Activated naive CD4-positive, alpha-beta T cell treated with anti-CD3 and anti-CD28 coated beads, Interleukin-2, amount 50 U/mL, for 72 hours (primary cell): ENCODE measurements around the gene CC2D1B. TPM values are rescaled to one million over a fixed set of nuclear protein-coding genes. Genes with fewer than 3 reads are reported as not detected.

Experiments used
- ATAC-seq, 2 donors: fragments of 150-1000 bp; cut with Tn5 transposase; 2 replicates each; pipeline ENCODE4 v1.10.0; 2021; ENCODE audit warnings: mild to moderate bottlenecking in 2 of 2, moderate library complexity in 2 of 2
- DNase-seq, 2 donors: peaks; one replicate each; pipeline ENCODE4 v3.0.0; 2021 to 2022; ENCODE audit warnings: low spot score in 2 of 2
- H3K27ac Mint-ChIP-seq, 2 donors: one replicate each; pipeline ENCODE4 v1.8.0; 2022; ENCODE audit warnings: mild to moderate bottlenecking in 2 of 2, mixed read lengths in 2 of 2
- H3K36me3 Mint-ChIP-seq, 2 donors: one replicate each; pipeline ENCODE4 v1.8.0; 2022; ENCODE audit warnings: mixed read lengths in 2 of 2
- H3K9me3 Mint-ChIP-seq, 2 donors: one replicate each; pipeline ENCODE4 v1.8.0; 2022; ENCODE audit warnings: mixed read lengths in 2 of 2
- total RNA-seq, 2 donors: library from RNA; stranded (reverse); gene quantifications; one replicate each; pipeline ENCODE4 v1.2.3, GENCODE V29; 2022

The CC2D1B gene
- total RNA-seq, 2 donors from 2014 or later = 25.9 to 30.2 TPM

DNA sequence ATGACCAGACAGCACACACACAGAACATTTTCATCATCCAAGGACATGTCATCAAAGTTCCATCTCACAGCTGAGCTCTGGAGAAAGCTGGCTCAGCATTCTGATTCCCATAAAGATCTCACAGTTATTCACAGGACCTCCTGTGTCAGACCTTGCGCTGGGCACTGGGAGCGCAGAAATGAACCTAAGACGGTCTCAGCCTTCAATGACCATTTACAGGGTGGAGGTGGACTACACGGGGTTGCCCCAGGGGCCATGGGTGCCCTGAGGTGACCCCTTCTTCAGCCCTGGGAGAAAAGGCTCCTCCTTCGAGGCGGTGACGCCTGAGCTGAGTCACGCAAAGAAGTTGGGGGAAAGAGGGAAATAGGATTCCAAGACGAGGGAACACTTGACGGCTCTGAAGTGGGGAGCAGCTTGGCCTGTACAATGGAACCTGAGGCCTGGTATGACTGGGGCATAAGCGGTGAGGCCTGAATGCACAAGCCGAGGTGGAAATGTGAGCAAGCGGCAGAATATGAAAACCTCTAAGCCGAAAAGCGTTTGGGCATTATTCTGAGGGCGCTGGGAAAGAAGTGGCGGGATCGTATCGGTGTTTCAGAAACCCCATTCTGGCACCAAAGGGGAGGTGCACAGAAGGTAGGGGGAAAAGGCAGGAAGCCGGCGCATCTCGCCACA, 797 bp downstream of the CC2D1B start:
- no peaks in the 10 kb centered on the region for H3K9me3 Mint-ChIP-seq
- peak in 1 of 2 donors; percentile 68 for DNase-seq
- H3K27ac Mint-ChIP-seq = peak overlapping the region; percentile 95 to 98
- H3K36me3 Mint-ChIP-seq = peaks cover 7% of the 10 kb centered on the region in 2 donors
- ATAC-seq = peak in 1 of 2 donors; percentile 2

DNA sequence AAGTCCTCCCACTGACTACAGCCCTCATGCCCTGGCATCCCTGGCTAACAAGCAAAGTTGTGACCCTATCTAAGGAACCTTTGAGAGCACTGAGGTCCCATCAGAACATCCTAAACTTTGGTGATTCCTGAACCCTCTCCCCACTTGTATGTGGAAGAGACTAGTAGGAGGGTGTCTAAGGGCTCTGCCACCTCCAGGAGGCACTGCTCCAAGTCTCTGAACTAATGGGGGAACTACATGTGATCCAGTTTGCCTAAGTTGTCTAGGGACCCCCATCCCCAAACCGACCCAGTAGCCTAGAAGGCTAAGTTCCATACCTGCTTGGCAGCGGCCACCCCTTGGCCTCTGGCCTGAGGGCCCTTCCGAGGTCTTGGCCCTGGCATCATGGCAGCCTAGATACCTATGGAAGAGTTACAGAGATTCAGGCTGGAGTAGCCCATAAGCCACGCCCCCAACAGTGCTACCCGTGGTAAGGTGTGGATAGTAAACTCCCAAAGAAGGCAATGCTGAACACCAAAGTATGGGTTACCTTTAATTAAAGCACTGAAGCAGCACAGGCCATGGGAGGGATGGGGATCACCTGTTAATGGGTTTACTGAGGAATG, 1.7 kb downstream of the CC2D1B start:
- no peaks in the 10 kb centered on the region for H3K9me3 Mint-ChIP-seq
- peaks cover 7% of the 10 kb centered on the region in 2 donors for H3K36me3 Mint-ChIP-seq

GRCh38 chr1:52360595-52360968, 5.4 kb downstream of the CC2D1B start:
- H3K36me3 Mint-ChIP-seq = peaks cover 13 to 15% of the 10 kb centered on the region in 2 donors
- DNase-seq (no peak), ATAC-seq (no peak)
- no peaks in the 10 kb centered on the region for H3K9me3 Mint-ChIP-seq
- no peak overlapping the region for H3K27ac Mint-ChIP-seq

More for the DNA sequence above, 1.7 kb downstream of the CC2D1B start:
- peak overlapping the region; percentile 65 to 95 for H3K27ac Mint-ChIP-seq
- DNase-seq (peak in 1 of 2 donors; percentile 15), ATAC-seq (no peak)

DNA sequence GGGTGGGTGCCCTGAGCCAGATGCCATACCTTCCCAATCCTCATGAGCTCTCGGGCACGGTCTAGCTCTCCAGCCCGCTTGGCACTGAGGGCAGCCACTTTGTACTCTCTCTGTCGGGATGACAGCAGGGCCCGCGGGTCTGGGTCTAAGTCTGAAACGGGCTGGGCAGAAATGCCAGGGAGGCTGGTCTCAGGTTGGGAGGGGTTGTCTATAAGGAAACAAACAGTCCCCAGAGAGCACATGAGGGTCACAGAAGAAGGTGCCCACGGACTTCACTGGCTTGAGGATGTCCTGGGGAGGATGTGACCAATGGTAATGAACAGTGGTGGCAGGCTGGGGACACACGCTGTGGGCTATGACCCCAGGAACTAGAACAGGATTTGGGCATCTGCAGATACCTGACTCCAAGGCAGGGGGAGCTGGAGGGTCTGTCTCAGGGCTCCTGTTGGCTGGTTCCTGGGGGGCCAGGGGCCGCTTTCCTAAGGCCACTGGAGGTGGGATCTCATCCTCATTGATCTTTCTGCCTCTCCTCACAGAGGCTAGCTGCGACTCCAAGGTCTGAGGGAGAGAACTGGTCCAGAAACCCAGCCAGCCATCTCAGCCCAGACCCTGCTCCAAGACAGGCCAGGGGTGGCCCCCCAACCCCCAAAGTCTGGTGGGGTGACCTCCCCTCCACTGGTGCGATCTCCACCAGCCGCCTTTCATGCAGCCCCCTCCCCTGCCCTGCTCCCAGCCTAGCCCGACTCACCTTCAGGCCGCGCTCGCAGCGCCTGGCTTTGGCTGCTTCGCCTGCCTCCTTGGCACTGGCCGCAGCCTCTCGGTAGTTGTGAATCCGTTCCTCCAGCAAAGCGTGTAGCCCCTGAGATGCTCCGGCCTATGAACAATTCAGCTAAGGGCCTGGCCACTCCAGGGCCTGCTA, 6.1 kb downstream of the CC2D1B start:
- Mint-ChIP-seq H3K27ac (peak overlapping the region in 1 of 2 donors; percentile 50), H3K36me3 (peaks cover 7 to 9% of the 10 kb centered on the region in 2 donors), H3K9me3 (no peaks in the 10 kb centered on the region)
- ATAC-seq = no peak
- DNase-seq = no peak

- H3K27ac Mint-ChIP-seq = peak overlapping the region in 1 of 2 donors; percentile 83
- ATAC-seq (no peak), DNase-seq (no peak)
- H3K9me3 Mint-ChIP-seq = no peaks in the 10 kb centered on the region
- H3K36me3 Mint-ChIP-seq = peaks cover 7 to 9% of the 10 kb centered on the region in 2 donors
Observed at GRCh38 chr1:52358851-52359497, 7.0 kb downstream of the CC2D1B start.

DNA sequence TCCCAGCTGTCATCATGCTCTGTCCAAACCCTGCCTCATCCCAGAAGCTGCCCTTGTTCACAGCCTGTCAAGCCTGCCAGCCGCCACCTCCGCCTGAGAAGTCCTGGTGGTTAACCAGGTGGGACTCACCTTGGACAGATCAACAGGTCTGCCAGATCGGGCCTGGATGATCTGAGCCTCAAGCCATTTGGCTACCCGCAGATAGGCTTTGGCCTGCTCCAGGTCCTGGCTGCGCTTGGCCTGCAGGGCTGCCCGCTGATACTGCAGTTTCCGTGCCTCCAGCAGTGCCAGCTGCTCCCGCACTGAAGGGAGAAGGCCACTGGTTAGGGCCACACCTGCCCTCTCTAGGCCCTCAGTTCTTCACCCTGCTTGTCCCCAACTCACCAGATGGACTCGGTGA, 8.6 kb downstream of the CC2D1B start:
- DNase-seq (no peak), ATAC-seq (no peak)
- Mint-ChIP-seq H3K9me3 (no peaks in the 10 kb centered on the region), H3K27ac (peak overlapping the region; percentile 17 to 45), H3K36me3 (peaks cover 7 to 15% of the 10 kb centered on the region in 2 donors)

DNA sequence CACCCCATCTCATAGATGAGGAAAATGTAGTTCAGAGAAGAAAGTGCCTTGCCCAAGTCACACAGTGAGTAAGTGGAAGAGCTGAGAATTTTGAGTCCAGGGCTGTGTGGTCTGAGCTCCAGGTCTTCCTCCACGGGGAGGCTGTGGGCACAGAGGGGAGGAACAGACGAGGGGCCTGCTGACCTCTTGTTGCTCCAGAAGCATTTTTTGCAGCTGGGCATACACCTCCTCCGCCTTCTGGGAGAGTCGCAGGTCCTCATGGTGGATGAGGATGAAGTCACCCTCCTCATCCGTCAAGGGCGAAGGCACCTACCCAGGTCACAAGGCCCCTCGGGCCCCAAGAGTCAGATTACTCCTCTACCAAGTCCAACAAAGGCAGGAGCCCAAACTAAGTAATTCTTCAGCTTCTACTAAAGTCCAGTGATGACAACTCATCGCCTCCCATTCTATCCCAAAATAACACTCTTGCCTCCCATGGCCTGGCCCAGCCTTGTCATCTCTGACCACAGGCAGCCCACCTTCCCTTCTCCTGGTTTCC, 9.1 kb downstream of the CC2D1B start:
- H3K36me3 Mint-ChIP-seq = peaks cover 7 to 15% of the 10 kb centered on the region in 2 donors
- peak overlapping the region; percentile 17 to 45 for H3K27ac Mint-ChIP-seq
- DNase-seq (no peak), ATAC-seq (no peak)
- H3K9me3 Mint-ChIP-seq = no peaks in the 10 kb centered on the region

GRCh38 chr1:52355847-52356505, 10.0 kb downstream of the CC2D1B start:
- Mint-ChIP-seq H3K9me3 (no peaks in the 10 kb centered on the region), H3K27ac (peak overlapping the region in 1 of 2 donors; percentile 17), H3K36me3 (peaks cover 7 to 15% of the 10 kb centered on the region in 2 donors)
- DNase-seq (no peak), ATAC-seq (no peak)

DNA sequence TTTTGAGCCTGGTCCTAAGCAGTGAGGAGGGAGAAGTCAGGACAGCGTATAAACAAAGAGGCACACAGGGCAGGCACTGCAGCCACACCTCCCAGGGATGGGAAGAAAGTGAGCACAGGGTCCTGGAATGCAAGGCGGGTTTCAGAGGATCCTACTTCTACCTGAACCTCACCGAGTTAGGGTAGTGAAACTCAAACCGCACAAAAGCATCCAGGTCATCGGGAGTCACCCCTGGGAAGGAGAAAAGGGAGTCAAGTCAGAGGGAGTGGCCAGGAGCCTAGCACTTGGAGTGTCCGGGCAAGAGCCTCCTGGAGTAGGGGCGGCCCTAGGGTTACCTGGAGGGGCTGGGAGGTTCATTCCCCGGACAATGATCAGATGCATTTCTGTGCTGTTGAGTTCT, 10.6 kb downstream of the CC2D1B start:
- H3K27ac Mint-ChIP-seq = peak overlapping the region in 1 of 2 donors; percentile 90
- peaks cover 7 to 15% of the 10 kb centered on the region in 2 donors for H3K36me3 Mint-ChIP-seq
- ATAC-seq = no peak
- H3K9me3 Mint-ChIP-seq = no peaks in the 10 kb centered on the region
- DNase-seq = no peak

DNA sequence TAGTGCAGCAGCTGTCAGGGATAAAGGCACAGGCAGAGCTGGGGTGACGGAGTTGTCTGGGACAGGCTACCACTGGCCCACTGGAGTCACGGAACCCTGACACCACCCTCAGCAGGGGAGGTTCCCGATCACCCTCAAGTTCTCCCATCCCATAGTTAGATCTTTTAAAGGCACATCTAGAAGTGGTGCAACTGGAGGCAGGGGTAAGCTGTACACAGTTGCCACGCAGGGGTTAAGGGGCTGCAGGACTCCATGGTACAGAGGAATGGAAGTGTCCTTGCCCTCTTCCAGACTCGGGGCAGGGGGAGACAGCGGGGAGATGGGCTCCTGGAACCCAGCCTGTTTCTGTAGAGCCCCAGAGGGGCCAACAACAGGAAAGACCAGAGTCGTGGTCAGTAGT, 13.3 kb downstream of the CC2D1B start:
- Mint-ChIP-seq H3K9me3 (no peaks in the 10 kb centered on the region), H3K27ac (peak overlapping the region in 1 of 2 donors; percentile 44), H3K36me3 (peaks cover 6 to 7% of the 10 kb centered on the region in 2 donors)
- ATAC-seq (no peak), DNase-seq (no peak)

DNA sequence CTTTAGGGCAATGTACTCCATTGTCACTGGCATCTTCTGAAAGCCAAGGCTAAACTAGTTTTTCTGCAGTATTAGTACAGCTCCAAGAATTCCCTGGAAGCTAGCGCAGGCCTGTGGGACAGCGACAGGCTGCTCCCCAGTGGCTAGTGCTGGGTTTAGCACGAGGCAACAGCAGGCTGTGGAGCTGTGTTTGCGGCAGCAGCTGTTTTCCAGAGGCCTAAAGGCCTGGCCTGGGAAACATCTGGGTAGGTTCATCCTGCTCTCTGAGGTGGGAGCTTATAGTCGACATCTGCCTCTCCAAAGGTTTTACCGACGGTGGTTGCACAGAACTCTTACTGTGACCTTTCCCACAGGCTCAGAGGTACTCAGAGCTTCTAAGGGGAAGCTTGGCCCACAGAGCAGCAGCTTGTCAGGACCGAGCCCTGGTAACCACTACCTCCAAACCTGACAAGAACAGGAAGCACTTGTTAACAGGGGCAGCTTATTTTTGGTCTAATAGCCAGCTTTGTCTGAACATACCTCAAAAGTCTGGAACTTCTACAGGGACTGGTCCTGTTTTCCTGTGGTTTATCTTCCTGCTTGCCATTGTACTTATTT, 17.2 kb downstream of the CC2D1B start:
- ATAC-seq = no peak
- DNase-seq = no peak
- Mint-ChIP-seq H3K9me3 (no peaks in the 10 kb centered on the region), H3K27ac (peak overlapping the region in 1 of 2 donors; percentile 69), H3K36me3 (peaks cover 0 to 7% of the 10 kb centered on the region in 2 donors)

DNA sequence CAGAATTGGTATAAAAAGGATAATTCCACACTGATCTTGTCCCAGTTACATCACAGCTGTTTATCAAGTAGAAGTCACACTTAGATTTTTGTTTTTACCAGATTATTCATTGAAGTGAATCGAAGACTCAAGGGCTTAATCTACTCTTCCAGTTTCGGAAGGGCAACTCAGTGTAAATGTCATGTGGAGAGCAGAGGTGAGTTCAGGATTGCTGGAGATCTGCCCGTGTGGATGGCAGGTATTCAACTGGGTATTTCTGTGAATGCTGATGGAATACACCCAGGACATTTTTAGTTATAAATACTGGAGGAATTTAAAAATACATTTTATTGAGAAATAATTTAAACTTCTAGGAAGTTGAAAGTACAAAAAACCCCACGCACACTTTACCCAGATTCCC, 19.4 kb downstream of the CC2D1B start:
- Mint-ChIP-seq H3K27ac (no peak overlapping the region), H3K9me3 (no peaks in the 10 kb centered on the region), H3K36me3 (no peaks in the 10 kb centered on the region)
- ATAC-seq (no peak), DNase-seq (no peak)

- H3K27ac Mint-ChIP-seq = peak overlapping the region; percentile 34 to 53
- ATAC-seq (no peak), DNase-seq (no peak)
Observed at GRCh38 chr1:52345252-52345651, 20.8 kb downstream of the CC2D1B start.

DNA sequence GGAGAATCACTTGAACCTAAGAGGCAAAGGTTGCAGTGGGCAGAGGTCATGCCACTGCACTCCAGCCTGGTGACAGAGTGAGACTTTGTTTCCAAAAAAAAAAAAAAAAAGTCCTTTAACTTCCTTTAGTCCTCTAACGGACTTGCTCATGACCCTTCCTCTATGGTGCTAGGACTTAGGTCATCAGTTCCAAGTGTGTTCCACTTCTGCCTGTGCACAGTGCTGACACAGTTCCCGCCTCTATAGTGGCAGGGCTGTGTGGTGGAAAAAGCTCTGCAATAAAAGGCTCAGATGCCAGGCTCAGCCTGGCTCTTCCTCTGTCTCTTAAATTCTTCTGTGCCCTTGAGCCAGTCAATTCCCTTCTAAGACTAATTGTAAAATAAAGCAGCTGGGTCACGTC, 22.0 kb downstream of the CC2D1B start:
- H3K9me3 Mint-ChIP-seq = no peaks in the 10 kb centered on the region
- no peak for ATAC-seq
- H3K27ac Mint-ChIP-seq = no peak overlapping the region
- DNase-seq = no peak
- no peaks in the 10 kb centered on the region for H3K36me3 Mint-ChIP-seq

More at GRCh38 chr1:52345252-52345651, 20.8 kb downstream of the CC2D1B start:
- Mint-ChIP-seq H3K9me3 (no peaks in the 10 kb centered on the region), H3K36me3 (no peaks in the 10 kb centered on the region)

DNA sequence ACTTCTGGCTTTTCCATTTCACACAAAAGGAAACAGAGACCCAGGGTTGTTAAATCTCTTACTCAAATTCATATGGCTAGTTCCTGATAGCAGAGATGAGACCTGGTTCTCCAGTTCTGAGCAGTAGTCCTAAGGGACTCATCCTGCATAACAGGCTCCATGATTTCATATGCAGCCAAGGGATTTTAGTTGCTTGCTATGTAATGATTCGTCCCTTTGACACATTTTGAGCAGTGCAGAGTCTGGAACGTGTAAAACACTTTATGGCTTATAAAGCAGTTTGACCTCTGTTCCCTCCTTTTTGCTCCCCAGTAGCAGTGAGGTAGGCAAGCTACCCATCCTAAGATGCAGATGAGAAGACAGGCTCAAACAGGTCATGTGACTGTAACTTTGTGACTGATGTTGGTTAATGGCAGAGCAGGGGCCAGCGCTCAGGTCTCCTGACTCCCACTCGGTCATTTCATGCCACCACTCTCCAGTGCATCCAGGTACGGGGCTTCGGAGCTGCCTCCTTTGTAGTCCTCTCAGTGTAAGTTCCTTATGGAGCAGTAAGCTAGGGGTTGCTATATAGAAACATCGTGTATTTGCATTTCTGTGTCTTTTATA, 24.2 kb downstream of the CC2D1B start:
- ATAC-seq (no peak), DNase-seq (no peak)
- Mint-ChIP-seq H3K27ac (no peak overlapping the region), H3K9me3 (no peaks in the 10 kb centered on the region), H3K36me3 (no peaks in the 10 kb centered on the region)
